ENCODE results near the gene UBLCP1.

GRCh38 chr5:159274676-159275075 is 11.6 kb downstream of the UBLCP1 start:
- TF ChIP-seq, protein P1, sequence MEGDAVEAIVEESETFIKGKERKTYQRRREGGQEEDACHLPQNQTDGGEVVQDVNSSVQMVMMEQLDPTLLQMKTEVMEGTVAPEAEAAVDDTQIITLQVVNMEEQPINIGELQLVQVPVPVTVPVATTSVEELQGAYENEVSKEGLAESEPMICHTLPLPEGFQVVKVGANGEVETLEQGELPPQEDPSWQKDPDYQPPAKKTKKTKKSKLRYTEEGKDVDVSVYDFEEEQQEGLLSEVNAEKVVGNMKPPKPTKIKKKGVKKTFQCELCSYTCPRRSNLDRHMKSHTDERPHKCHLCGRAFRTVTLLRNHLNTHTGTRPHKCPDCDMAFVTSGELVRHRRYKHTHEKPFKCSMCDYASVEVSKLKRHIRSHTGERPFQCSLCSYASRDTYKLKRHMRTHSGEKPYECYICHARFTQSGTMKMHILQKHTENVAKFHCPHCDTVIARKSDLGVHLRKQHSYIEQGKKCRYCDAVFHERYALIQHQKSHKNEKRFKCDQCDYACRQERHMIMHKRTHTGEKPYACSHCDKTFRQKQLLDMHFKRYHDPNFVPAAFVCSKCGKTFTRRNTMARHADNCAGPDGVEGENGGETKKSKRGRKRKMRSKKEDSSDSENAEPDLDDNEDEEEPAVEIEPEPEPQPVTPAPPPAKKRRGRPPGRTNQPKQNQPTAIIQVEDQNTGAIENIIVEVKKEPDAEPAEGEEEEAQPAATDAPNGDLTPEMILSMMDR (IDR thresholded peaks at IDR 0.05): no peak
- TF ChIP-seq POLR2A (IDR thresholded peaks at IDR 0.05): no peak
